ENCODE measurements around the gene GALE.
"Not testable (repeated sequence)": the region's sequence is repeated elsewhere in the genome, so short reads cannot be mapped to it uniquely, and the experiment has no call there.

The GALE gene

GRCh38 chr1:23795676-23796465 is 4.7 kb downstream of the GALE start:
- TF ChIP-seq CTCF (IDR thresholded peaks at IDR 0.05; ENCODE audit: low read depth, low read length, missing control alignments) = no peak
- DNase-seq (ENCODE audit: low read depth) = no peak
- H3K4me3 ChIP-seq (ENCODE audit: low read depth, low read length) = no peak overlapping the region

- H3K4me3 ChIP-seq (ENCODE audit: low read depth, low read length); DNase-seq (ENCODE audit: low read depth): not testable (repeated sequence)
These were observed 5.8 kb downstream of the GALE start for GRCh38 chr1:23794732-23795182.

- no peak for TF ChIP-seq CTCF (IDR thresholded peaks at IDR 0.05; ENCODE audit: low read depth, low read length, missing control alignments)
- H3K4me3 ChIP-seq (ENCODE audit: low read depth, low read length) = no peak overlapping the region
- no peak for DNase-seq (ENCODE audit: low read depth)
These were observed 6.5 kb downstream of the GALE start for GRCh38 chr1:23793861-23794731.

- no peak for DNase-seq (ENCODE audit: low read depth)
- H3K4me3 ChIP-seq (ENCODE audit: low read depth, low read length) = no peak overlapping the region
These were observed 7.4 kb downstream of the GALE start for GRCh38 chr1:23793018-23793781.

GRCh38 chr1:23792151-23792945 is 8.2 kb downstream of the GALE start:
- peak overlapping the region; percentile 98 for H3K4me3 ChIP-seq (ENCODE audit: low read depth, low read length)
- TF ChIP-seq CTCF (IDR thresholded peaks at IDR 0.05; ENCODE audit: low read depth, low read length, missing control alignments) = no peak
- DNase-seq (ENCODE audit: low read depth) = no peak

More at GRCh38 chr1:23793018-23793781, 7.4 kb downstream of the GALE start:
- TF ChIP-seq CTCF (IDR thresholded peaks at IDR 0.05; ENCODE audit: low read depth, low read length, missing control alignments) = no peak

GRCh38 chr1:23791516-23792047 is 9.0 kb downstream of the GALE start:
- no peak for DNase-seq (ENCODE audit: low read depth)
- TF ChIP-seq CTCF (IDR thresholded peaks at IDR 0.05; ENCODE audit: low read depth, low read length, missing control alignments) = no peak
- peak overlapping the region; percentile 98 for H3K4me3 ChIP-seq (ENCODE audit: low read depth, low read length)
